ENCODE results near the gene FOXK2.

FOXK2 gene

GRCh38 chr17:82490512-82491195 is 28.9 kb upstream of the FOXK2 start:
- TF ChIP-seq ZFX (IDR thresholded peaks at IDR 0.05; ENCODE audit: borderline replicate concordance) (no peak), CTCF (IDR thresholded peaks at IDR 0.05) (no peak)
- H3K27ac ChIP-seq = no peak overlapping the region

- H3K27ac ChIP-seq = no peak overlapping the region
- TF ChIP-seq ZFX (IDR thresholded peaks at IDR 0.05; ENCODE audit: borderline replicate concordance) (no peak), CTCF (IDR thresholded peaks at IDR 0.05) (no peak)
Observed at GRCh38 chr17:82491196-82491530, 28.4 kb upstream of the FOXK2 start.

GRCh38 chr17:82491533-82491932 is 28.0 kb upstream of the FOXK2 start:
- TF ChIP-seq CTCF (IDR thresholded peaks at IDR 0.05) = no peak
- TF ChIP-seq ZFX (IDR thresholded peaks at IDR 0.05; ENCODE audit: borderline replicate concordance) = no peak

GRCh38 chr17:82492643-82493225 is 26.8 kb upstream of the FOXK2 start:
- TF ChIP-seq ZFX (IDR thresholded peaks at IDR 0.05; ENCODE audit: borderline replicate concordance) = no peak
- H3K27ac ChIP-seq = no peak overlapping the region

More at GRCh38 chr17:82491533-82491932, 28.0 kb upstream of the FOXK2 start:
- H3K27ac ChIP-seq = no peak overlapping the region

- no peak for TF ChIP-seq ZFX (IDR thresholded peaks at IDR 0.05; ENCODE audit: borderline replicate concordance)
- TF ChIP-seq CTCF (IDR thresholded peaks at IDR 0.05) = no peak
- H3K27ac ChIP-seq = peak overlapping the region; percentile 92; the same call in 1 of the 2 replicates
Observed at GRCh38 chr17:82493226-82493781, 26.2 kb upstream of the FOXK2 start.

- peak overlapping the region; percentile 92 for H3K27ac ChIP-seq
- TF ChIP-seq ZFX (IDR thresholded peaks at IDR 0.05; ENCODE audit: borderline replicate concordance) (no peak), CTCF (IDR thresholded peaks at IDR 0.05) (peak; percentile 87)
Observed at GRCh38 chr17:82494236-82495055, 25.1 kb upstream of the FOXK2 start.

- H3K27ac ChIP-seq = peak overlapping the region; percentile 92
- TF ChIP-seq CTCF (IDR thresholded peaks at IDR 0.05) = no peak
- TF ChIP-seq ZFX (IDR thresholded peaks at IDR 0.05; ENCODE audit: borderline replicate concordance) = no peak
Observed at GRCh38 chr17:82495844-82496528, 23.5 kb upstream of the FOXK2 start.
